ENCODE results near the gene ZBTB32. TPM values are rescaled to one million over a fixed set of nuclear protein-coding genes. Genes with fewer than 3 reads are reported as not detected.

Gene ZBTB32
- total and polyA plus RNA-seq, 3 donors from 2014 or later = 26.1 to 125 (median 32.5) TPM

DNA sequence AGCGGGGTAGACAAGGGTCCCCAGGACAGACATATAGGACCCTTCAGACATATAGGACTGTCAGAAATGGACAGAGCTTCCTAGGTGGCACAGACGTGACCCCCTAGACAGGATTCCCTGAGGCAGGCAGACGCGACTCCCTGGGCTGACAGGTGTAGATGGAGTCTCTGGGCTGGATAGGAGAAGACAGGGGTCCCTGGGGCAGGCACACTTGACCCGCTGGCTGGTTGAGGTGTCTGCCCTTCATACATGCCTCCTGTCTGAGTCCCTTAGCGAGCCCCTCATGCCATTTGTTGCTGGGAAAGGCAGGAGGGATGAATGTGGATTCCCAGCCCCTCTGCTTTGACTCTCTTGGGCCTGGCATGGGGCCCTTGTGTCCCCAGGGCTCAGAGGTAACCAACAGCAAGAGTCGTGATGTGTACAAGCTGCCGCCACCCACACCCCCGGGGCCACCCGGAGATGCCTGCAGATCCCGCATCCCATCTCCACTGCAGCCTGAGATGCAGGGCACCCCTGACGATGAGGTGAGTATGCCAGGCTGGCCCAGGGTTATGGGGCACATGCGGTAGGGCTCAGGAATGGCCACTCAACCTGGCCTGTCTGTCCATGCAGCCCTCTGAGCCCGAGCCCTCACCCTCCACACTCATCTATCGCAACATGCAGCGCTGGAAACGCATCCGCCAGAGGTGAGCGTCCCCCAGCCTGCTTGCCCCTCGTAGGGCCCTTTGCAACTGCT is 49.4 kb downstream of the ZBTB32 start:
- 90 to 95% methylated on average over 20 of the region's 20 CpGs for WGBS, 2 donors
- no peak for DNase-seq
- no peak overlapping the region for H3K4me3 ChIP-seq
- H3K27ac ChIP-seq = peak overlapping the region in 1 of 2 donors; percentile 97
- TF ChIP-seq, protein P1, sequence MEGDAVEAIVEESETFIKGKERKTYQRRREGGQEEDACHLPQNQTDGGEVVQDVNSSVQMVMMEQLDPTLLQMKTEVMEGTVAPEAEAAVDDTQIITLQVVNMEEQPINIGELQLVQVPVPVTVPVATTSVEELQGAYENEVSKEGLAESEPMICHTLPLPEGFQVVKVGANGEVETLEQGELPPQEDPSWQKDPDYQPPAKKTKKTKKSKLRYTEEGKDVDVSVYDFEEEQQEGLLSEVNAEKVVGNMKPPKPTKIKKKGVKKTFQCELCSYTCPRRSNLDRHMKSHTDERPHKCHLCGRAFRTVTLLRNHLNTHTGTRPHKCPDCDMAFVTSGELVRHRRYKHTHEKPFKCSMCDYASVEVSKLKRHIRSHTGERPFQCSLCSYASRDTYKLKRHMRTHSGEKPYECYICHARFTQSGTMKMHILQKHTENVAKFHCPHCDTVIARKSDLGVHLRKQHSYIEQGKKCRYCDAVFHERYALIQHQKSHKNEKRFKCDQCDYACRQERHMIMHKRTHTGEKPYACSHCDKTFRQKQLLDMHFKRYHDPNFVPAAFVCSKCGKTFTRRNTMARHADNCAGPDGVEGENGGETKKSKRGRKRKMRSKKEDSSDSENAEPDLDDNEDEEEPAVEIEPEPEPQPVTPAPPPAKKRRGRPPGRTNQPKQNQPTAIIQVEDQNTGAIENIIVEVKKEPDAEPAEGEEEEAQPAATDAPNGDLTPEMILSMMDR (IDR thresholded peaks at IDR 0.05) = no peak
- no peak for TF ChIP-seq POLR2A (IDR thresholded peaks at IDR 0.05)
- no peaks in the 10 kb centered on the region for H3K36me3 ChIP-seq (ENCODE audit: low read depth, missing control alignments)
- H3K4me1 ChIP-seq = peaks cover 25% of the 10 kb centered on the region
- no peaks in the 10 kb centered on the region for H3K9me3 ChIP-seq
- H3K27me3 ChIP-seq = no peaks in the 10 kb centered on the region
- intact Hi-C loops (cut with DNase I; ENCODE audit: low total_unique reads) = no loop called here

- no peaks in the 10 kb centered on the region for H3K27me3 ChIP-seq
- WGBS, 2 donors = 67 to 71% methylated on average over 13 of the region's 13 CpGs
- no peak for DNase-seq
- TF ChIP-seq POLR2A (IDR thresholded peaks at IDR 0.05) = no peak
- TF ChIP-seq, protein P1 (IDR thresholded peaks at IDR 0.05) = no peak
- no peaks in the 10 kb centered on the region for H3K36me3 ChIP-seq (ENCODE audit: low read depth, missing control alignments)
- intact Hi-C loops (cut with DNase I; ENCODE audit: low total_unique reads) = no loop called here
- peak overlapping the region; percentile 70 to 97 for H3K27ac ChIP-seq
- no peaks in the 10 kb centered on the region for H3K9me3 ChIP-seq
- H3K4me3 ChIP-seq = peak overlapping the region in 1 of 2 donors; percentile 92
- H3K4me1 ChIP-seq = peaks cover 24% of the 10 kb centered on the region
These were observed 50.2 kb downstream of the ZBTB32 start for GRCh38 chr19:35754370-35755130.

GRCh38 chr19:35755131-35755549 is 50.8 kb downstream of the ZBTB32 start:
- Histone ChIP-seq H3K4me1 (peaks cover 24% of the 10 kb centered on the region), H3K9me3 (no peaks in the 10 kb centered on the region), H3K27me3 (no peaks in the 10 kb centered on the region), H3K27ac (peak overlapping the region; percentile 70 to 97), H3K4me3 (peak overlapping the region; percentile 88 to 92), H3K36me3 (ENCODE audit: low read depth, missing control alignments) (no peaks in the 10 kb centered on the region)
- intact Hi-C loops (cut with DNase I; ENCODE audit: low total_unique reads) = no loop called here
- TF ChIP-seq, protein P1 (IDR thresholded peaks at IDR 0.05) = no peak
- TF ChIP-seq POLR2A (IDR thresholded peaks at IDR 0.05) = no peak
- 24 to 35% methylated on average over 17 of the region's 17 CpGs for whole genome bisulfite sequencing, 2 donors
- no peak for DNase-seq

- Histone ChIP-seq H3K4me1 (peaks cover 24% of the 10 kb centered on the region), H3K9me3 (no peaks in the 10 kb centered on the region), H3K4me3 (peak overlapping the region; percentile 88 to 92), H3K27ac (peak overlapping the region; percentile 91 to 97), H3K36me3 (ENCODE audit: low read depth, missing control alignments) (no peaks in the 10 kb centered on the region), H3K27me3 (no peaks in the 10 kb centered on the region)
- peak; percentile 79 for DNase-seq
- intact Hi-C loops (cut with DNase I; ENCODE audit: low total_unique reads) = no loop called here
- TF ChIP-seq, protein P1 (IDR thresholded peaks at IDR 0.05) = no peak
- TF ChIP-seq POLR2A (IDR thresholded peaks at IDR 0.05) = no peak
- 15 to 32% methylated on average over 23 to 72 of the region's 74 CpGs for WGBS, 2 donors
These were observed 51.4 kb downstream of the ZBTB32 start for GRCh38 chr19:35755550-35756376.
